Choroid plexus epithelial cell (primary cell): ENCODE results near the gene FAM90A26.
"Not testable (repeated sequence)": the region's sequence is repeated elsewhere in the genome, so short reads cannot be mapped to it uniquely, and the experiment has no call there.

Experiments
- DNase-seq: peaks from one replicate; pipeline ENCODE4 v3.0.0-alpha.2; 2010; ENCODE audit warnings: low read depth
- H3K4me3 ChIP-seq: 2 replicates; pipeline ENCODE4 v1.5.1; 2011; ENCODE audit warnings: low read depth, mild to moderate bottlenecking, control low read depth, low read length, moderate library complexity
- CTCF ChIP-seq: conservative IDR thresholded peaks from 2 replicates; pipeline ENCODE4 v1.5.1; 2011; ENCODE audit warnings: low read depth, mild to moderate bottlenecking, control low read depth, inconsistent platforms, low read length, moderate library complexity

FAM90A26 gene

GRCh38 chr4:9146967-9147366 lies 23.2 kb upstream of the FAM90A26 start:
- DNase-seq = no peak
- H3K4me3 ChIP-seq = no peak overlapping the region
- TF ChIP-seq CTCF = no peak

GRCh38 chr4:9147368-9147767 lies 22.8 kb upstream of the FAM90A26 start:
- not testable (repeated sequence) for DNase-seq, H3K4me3 ChIP-seq

- TF ChIP-seq CTCF = peak; percentile 24
- peak; percentile 56 for DNase-seq
- not testable (repeated sequence) for H3K4me3 ChIP-seq
Observed at GRCh38 chr4:9148611-9149409, 21.4 kb upstream of the FAM90A26 start.

GRCh38 chr4:9151809-9152179 lies 18.4 kb upstream of the FAM90A26 start:
- peak overlapping the region; percentile 70 for H3K4me3 ChIP-seq
- not testable (repeated sequence) for DNase-seq

GRCh38 chr4:9152180-9153007 lies 17.8 kb upstream of the FAM90A26 start:
- DNase-seq = peak; percentile 96
- peak overlapping the region; percentile 70 for H3K4me3 ChIP-seq

- peak overlapping the region; percentile 73 for H3K4me3 ChIP-seq
- peak; percentile 100 for DNase-seq
Observed at GRCh38 chr4:9153008-9153570, 17.1 kb upstream of the FAM90A26 start.

GRCh38 chr4:9153571-9154157 lies 16.5 kb upstream of the FAM90A26 start:
- peak overlapping the region; percentile 73 for H3K4me3 ChIP-seq
- DNase-seq = peak; percentile 58

GRCh38 chr4:9155101-9155886 lies 14.9 kb upstream of the FAM90A26 start:
- DNase-seq = peak; percentile 31
- not testable (repeated sequence) for H3K4me3 ChIP-seq

GRCh38 chr4:9158392-9158791 lies 11.8 kb upstream of the FAM90A26 start:
- H3K4me3 ChIP-seq, DNase-seq: not testable (repeated sequence)

- H3K4me3 ChIP-seq, DNase-seq: not testable (repeated sequence)
Observed at GRCh38 chr4:9160046-9160445, 10.2 kb upstream of the FAM90A26 start.

- not testable (repeated sequence) for DNase-seq, H3K4me3 ChIP-seq
Observed at GRCh38 chr4:9165990-9166389, 4.2 kb upstream of the FAM90A26 start.

- not testable (repeated sequence) for DNase-seq, H3K4me3 ChIP-seq
Observed at GRCh38 chr4:9210357-9210756, 40.1 kb downstream of the FAM90A26 start, which contains the start of gene USP17L10. USP17L10 (plus strand) TSS chr4:9210657; CDS start chr4:9210657, 0 bp downstream.

GRCh38 chr4:9214701-9215100 lies 44.5 kb downstream of the FAM90A26 start:
- H3K4me3 ChIP-seq, DNase-seq: not testable (repeated sequence)

- not testable (repeated sequence) for H3K4me3 ChIP-seq, DNase-seq
Observed at GRCh38 chr4:9215105-9215504, 44.9 kb downstream of the FAM90A26 start, which contains the start of gene USP17L11. USP17L11 (plus strand) TSS chr4:9215405; CDS start chr4:9215405, 0 bp downstream.

- not testable (repeated sequence) for DNase-seq, H3K4me3 ChIP-seq
Observed at GRCh38 chr4:9219852-9220251, 49.6 kb downstream of the FAM90A26 start, which contains the start of gene USP17L12. USP17L12 (plus strand) TSS chr4:9220152; CDS start chr4:9220152, 0 bp downstream.
